Neural cell (in vitro differentiated cells): Measurements from ENCODE around the gene KRTAP4-3. TPM values are rescaled to one million over a fixed set of nuclear protein-coding genes. Genes with fewer than 3 reads are reported as not detected.

Experiments
- H2AFZ ChIP-seq: fragments of 200-600, 300-800 bp; sonication (generic), shearing (Covaris generic); 2 replicates; pipeline ENCODE4 v1.6.0; 2014; ENCODE audit warnings: low read depth, mild to moderate bottlenecking, antibody characterized with exemption, low read length, moderate library complexity
- H3F3A ChIP-seq: fragments of 200-600 bp; shearing (Covaris generic); 2 replicates; pipeline ENCODE4 v1.6.1; 2016; ENCODE audit warnings: mild to moderate bottlenecking, moderate library complexity, mixed read lengths, antibody characterized with exemption, low read length; ENCODE audit not compliant: insufficient read depth, poor library complexity, severe bottlenecking
- H3K27ac ChIP-seq: fragments of 200-600, 300-800 bp; sonication (generic), shearing (Covaris generic); 2 replicates; pipeline ENCODE4 v1.5.1; 2014; ENCODE audit warnings: mild to moderate bottlenecking, low read length, moderate library complexity
- H3K27me3 ChIP-seq: fragments of 300-800, 200-600 bp; sonication (generic), shearing (Covaris generic); 2 replicates; pipeline ENCODE4 v1.6.0; 2014; ENCODE audit warnings: mild to moderate bottlenecking, low read depth, low read length, moderate library complexity; ENCODE audit not compliant: insufficient read depth
- H3K36me3 ChIP-seq: fragments of 300-800, 200-600 bp; sonication (generic), shearing (Covaris generic); 2 replicates; pipeline ENCODE4 v1.5.1; 2014; ENCODE audit warnings: mild to moderate bottlenecking, antibody characterized with exemption, low read length, moderate library complexity; ENCODE audit not compliant: insufficient read depth
- H3K4me2 ChIP-seq: fragments of 300-800, 200-600 bp; sonication (generic), shearing (Covaris generic); 2 replicates; pipeline ENCODE4 v1.6.0; 2014; ENCODE audit warnings: mild to moderate bottlenecking, low read length
- H3K4me3 ChIP-seq: fragments of 300-800, 200-600 bp; sonication (generic), shearing (Covaris generic); 2 replicates; pipeline ENCODE4 v1.5.1; 2014; ENCODE audit warnings: mild to moderate bottlenecking, low read length, moderate library complexity
- H3K79me2 ChIP-seq: fragments of 200-600 bp; shearing (Covaris generic); replicated peaks from 2 replicates; pipeline ENCODE4 v1.6.0; 2014; ENCODE audit warnings: mild to moderate bottlenecking, low read length, moderate library complexity; ENCODE audit not compliant: insufficient read depth
- H3K9ac ChIP-seq: fragments of 300-800, 200-600 bp; sonication (generic), shearing (Covaris generic); 2 replicates; pipeline ENCODE4 v1.6.1; 2016; ENCODE audit warnings: mild to moderate bottlenecking, low read length, mixed read lengths
- H3K9me2 ChIP-seq: fragments of 200-600 bp; shearing (Covaris generic); 2 replicates; pipeline ENCODE4 v1.6.1; 2016; ENCODE audit warnings: mild to moderate bottlenecking, low read length, mixed read lengths; ENCODE audit not compliant: insufficient read depth
- H3K9me3 ChIP-seq: fragments of 200-600, 300-800 bp; sonication (generic), shearing (Covaris generic); 2 replicates; pipeline ENCODE4 v1.6.1; 2016; ENCODE audit warnings: mild to moderate bottlenecking, mixed run types, low read length, moderate library complexity, mixed read lengths
- H4K20me1 ChIP-seq: fragments of 200-600 bp; shearing (Covaris generic); 2 replicates; pipeline ENCODE4 v1.6.1; 2016; ENCODE audit warnings: mild to moderate bottlenecking, mixed run types; ENCODE audit not compliant: insufficient read depth
- EP300 ChIP-seq: fragments of 450-650 bp; conservative IDR thresholded peaks from 2 replicates; pipeline ENCODE4 v1.6.1; 2014; ENCODE audit warnings: antibody characterized with exemption, mild to moderate bottlenecking, moderate library complexity; ENCODE audit not compliant: poor library complexity, severe bottlenecking
- EZH2 ChIP-seq: fragments of 200-600, 300-800 bp; shearing (Covaris generic), sonication (generic); IDR thresholded peaks from 2 replicates; pipeline ENCODE4 v1.6.1; 2014; ENCODE audit warnings: antibody characterized with exemption, low read length, borderline replicate concordance, mild to moderate bottlenecking; ENCODE audit not compliant: insufficient read depth, poor library complexity, severe bottlenecking
- MXI1 ChIP-seq: fragments of 450-650 bp; conservative IDR thresholded peaks from 2 replicates; pipeline ENCODE4 v1.6.1; 2014; ENCODE audit warnings: antibody characterized with exemption, mild to moderate bottlenecking; ENCODE audit not compliant: poor library complexity, severe bottlenecking
- POLR2AphosphoS5 ChIP-seq: IDR thresholded peaks from 2 replicates; pipeline ENCODE4 v1.6.1; 2012
- RAD21 ChIP-seq: fragments of 450-650 bp; conservative IDR thresholded peaks from 2 replicates; pipeline ENCODE4 v1.6.1; 2014; ENCODE audit warnings: antibody characterized with exemption, mild to moderate bottlenecking, moderate library complexity
- SMC3 ChIP-seq: fragments of 450-650 bp; conservative IDR thresholded peaks from 2 replicates; pipeline ENCODE4 v1.6.1; 2014; ENCODE audit warnings: antibody characterized with exemption, mild to moderate bottlenecking, moderate library complexity; ENCODE audit not compliant: poor library complexity
- TAF1 ChIP-seq: IDR thresholded peaks from 2 replicates; pipeline ENCODE4 v1.6.1; 2012; ENCODE audit warnings: low read depth
- polyA plus RNA-seq: library from polyadenylated mRNA; depleted of rRNA; stranded (reverse); fragments of >200 nt; gene quantifications from 2 replicates; pipeline ENCODE4 v1.2.3, GENCODE V29; 2014
- TF ChIP-seq, protein P1 (sequence below): IDR thresholded peaks from 2 replicates; pipeline ENCODE4 v1.6.1; 2012; ENCODE audit warnings: borderline replicate concordance
- TF ChIP-seq, protein P2 (sequence below): fragments of 450-650 bp; IDR thresholded peaks from 2 replicates; pipeline ENCODE4 v1.5.1; 2014; ENCODE audit warnings: antibody characterized with exemption, mild to moderate bottlenecking, moderate library complexity; ENCODE audit not compliant: poor library complexity, severe bottlenecking

KRTAP4-3 gene
- polyA plus RNA-seq, 1 donor from 2014 or later = not detected

DNA sequence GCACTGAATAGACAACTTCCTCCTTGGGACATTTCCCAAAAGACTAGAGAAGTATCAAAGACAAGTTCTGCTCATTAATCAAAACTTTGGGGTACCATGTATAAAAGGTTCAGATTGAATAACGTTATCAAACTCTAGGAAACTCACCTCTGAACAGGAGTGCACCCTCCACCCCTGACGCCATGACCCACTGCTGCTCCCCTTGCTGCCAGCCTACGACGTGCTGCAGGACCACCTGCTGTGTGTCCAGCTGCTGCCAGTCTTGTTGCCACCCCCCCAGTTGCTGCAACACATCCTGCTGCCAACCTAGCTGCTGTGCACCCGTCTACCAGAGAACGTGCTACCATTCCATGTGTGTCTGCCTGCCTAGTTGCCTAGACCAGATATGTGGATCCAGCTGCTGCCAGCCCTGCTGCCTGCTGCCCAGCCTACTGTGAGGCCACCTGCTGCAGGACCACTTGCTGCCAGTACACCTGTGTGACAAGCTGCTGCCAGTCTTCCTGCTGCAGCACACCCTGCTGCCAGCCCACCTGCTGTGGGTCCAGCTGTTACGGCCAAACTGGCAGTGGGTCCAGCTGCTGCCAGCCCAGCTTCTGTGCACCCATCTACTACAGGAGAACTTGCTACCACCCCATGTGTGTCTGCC, 44.6 kb upstream of the KRTAP4-3 start:
- Histone ChIP-seq H3F3A (no peaks in the 10 kb centered on the region), H3K27ac (no peak overlapping the region), H3K9me2 (no peaks in the 10 kb centered on the region), H3K9ac (no peak overlapping the region), H3K27me3 (no peaks in the 10 kb centered on the region), H4K20me1 (no peaks in the 10 kb centered on the region), H3K4me3 (no peak overlapping the region), H3K79me2 (no peaks in the 10 kb centered on the region), H3K4me2 (no peak overlapping the region), H3K9me3 (no peaks in the 10 kb centered on the region), H3K36me3 (no peaks in the 10 kb centered on the region), H2AFZ (no peak overlapping the region)
- TF ChIP-seq MXI1 (no peak), POLR2AphosphoS5 (no peak), RAD21 (no peak), EZH2 (no peak), SMC3 (no peak), EP300 (no peak), TAF1 (no peak)
- TF ChIP-seq, protein P1, sequence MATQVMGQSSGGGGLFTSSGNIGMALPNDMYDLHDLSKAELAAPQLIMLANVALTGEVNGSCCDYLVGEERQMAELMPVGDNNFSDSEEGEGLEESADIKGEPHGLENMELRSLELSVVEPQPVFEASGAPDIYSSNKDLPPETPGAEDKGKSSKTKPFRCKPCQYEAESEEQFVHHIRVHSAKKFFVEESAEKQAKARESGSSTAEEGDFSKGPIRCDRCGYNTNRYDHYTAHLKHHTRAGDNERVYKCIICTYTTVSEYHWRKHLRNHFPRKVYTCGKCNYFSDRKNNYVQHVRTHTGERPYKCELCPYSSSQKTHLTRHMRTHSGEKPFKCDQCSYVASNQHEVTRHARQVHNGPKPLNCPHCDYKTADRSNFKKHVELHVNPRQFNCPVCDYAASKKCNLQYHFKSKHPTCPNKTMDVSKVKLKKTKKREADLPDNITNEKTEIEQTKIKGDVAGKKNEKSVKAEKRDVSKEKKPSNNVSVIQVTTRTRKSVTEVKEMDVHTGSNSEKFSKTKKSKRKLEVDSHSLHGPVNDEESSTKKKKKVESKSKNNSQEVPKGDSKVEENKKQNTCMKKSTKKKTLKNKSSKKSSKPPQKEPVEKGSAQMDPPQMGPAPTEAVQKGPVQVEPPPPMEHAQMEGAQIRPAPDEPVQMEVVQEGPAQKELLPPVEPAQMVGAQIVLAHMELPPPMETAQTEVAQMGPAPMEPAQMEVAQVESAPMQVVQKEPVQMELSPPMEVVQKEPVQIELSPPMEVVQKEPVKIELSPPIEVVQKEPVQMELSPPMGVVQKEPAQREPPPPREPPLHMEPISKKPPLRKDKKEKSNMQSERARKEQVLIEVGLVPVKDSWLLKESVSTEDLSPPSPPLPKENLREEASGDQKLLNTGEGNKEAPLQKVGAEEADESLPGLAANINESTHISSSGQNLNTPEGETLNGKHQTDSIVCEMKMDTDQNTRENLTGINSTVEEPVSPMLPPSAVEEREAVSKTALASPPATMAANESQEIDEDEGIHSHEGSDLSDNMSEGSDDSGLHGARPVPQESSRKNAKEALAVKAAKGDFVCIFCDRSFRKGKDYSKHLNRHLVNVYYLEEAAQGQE = no peak
- TF ChIP-seq, protein P2, sequence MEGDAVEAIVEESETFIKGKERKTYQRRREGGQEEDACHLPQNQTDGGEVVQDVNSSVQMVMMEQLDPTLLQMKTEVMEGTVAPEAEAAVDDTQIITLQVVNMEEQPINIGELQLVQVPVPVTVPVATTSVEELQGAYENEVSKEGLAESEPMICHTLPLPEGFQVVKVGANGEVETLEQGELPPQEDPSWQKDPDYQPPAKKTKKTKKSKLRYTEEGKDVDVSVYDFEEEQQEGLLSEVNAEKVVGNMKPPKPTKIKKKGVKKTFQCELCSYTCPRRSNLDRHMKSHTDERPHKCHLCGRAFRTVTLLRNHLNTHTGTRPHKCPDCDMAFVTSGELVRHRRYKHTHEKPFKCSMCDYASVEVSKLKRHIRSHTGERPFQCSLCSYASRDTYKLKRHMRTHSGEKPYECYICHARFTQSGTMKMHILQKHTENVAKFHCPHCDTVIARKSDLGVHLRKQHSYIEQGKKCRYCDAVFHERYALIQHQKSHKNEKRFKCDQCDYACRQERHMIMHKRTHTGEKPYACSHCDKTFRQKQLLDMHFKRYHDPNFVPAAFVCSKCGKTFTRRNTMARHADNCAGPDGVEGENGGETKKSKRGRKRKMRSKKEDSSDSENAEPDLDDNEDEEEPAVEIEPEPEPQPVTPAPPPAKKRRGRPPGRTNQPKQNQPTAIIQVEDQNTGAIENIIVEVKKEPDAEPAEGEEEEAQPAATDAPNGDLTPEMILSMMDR = no peak

DNA sequence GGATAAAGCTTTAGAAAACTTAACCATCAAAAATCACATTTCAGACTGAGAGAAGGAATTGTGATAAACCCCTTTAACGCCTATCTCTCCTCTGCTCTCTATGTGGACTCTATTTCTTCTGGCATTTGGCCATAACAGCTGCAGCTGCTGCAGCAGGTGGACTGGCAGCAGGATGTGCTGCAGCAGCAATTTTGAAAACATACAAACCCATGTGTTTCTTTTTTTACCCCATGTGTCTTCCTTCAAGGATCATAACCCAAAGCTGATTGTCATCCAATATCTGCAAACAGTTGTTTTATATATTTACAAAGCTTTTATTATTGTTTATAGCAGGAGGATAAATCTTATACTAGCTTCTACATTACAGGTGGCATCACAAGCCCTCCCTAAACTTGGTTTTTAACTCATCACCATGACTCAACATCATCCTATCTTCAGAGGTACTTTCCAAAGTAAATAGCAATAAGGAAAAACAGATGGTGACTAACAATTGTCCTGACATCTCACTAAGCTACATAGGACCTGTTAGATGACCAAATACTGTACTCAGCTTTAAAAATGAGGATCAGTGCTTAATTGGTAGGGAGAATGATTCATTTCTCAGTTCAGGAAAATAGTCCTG, 43.9 kb upstream of the KRTAP4-3 start:
- no peaks in the 10 kb centered on the region for H3K27me3 ChIP-seq
- H3K9me2 ChIP-seq = no peaks in the 10 kb centered on the region
- no peak overlapping the region for H3K27ac ChIP-seq
- H3K4me2 ChIP-seq = no peak overlapping the region
- H3K36me3 ChIP-seq = no peaks in the 10 kb centered on the region
- no peak for TF ChIP-seq MXI1
- no peak for TF ChIP-seq POLR2AphosphoS5
- TF ChIP-seq, protein P2 = no peak
- TF ChIP-seq EZH2 = no peak
- no peak for TF ChIP-seq RAD21
- no peak for TF ChIP-seq EP300
- no peak for TF ChIP-seq SMC3
- no peak for TF ChIP-seq TAF1
- TF ChIP-seq, protein P1 = no peak
- no peaks in the 10 kb centered on the region for H3K9me3 ChIP-seq
- H2AFZ ChIP-seq = no peak overlapping the region
- no peaks in the 10 kb centered on the region for H3K79me2 ChIP-seq
- H3K4me3 ChIP-seq = no peak overlapping the region
- H3K9ac ChIP-seq = no peak overlapping the region
- no peaks in the 10 kb centered on the region for H4K20me1 ChIP-seq
- no peaks in the 10 kb centered on the region for H3F3A ChIP-seq
